ENCODE data around the gene SMOC2.

The SMOC2 gene

DNA sequence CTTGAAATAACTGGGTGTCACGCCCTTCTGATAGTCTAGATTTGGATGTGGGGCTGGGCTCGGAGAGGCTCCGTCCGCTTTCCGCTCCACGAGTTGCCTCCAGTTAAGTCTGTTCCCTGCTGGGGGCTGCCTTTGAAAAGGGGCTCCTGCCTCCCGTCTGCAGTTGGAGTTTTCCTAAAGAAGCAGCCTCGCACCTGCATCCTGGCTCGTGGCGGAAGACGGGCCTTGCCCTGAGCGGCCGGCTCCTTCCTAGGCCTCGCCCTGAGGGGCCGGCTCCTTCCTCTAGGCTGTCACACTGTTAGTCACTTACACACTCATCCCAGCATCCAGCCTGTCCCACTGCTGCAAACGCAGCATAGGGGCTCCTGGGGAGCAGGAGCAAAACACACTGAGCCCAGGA is 74.4 kb downstream of the SMOC2 start:
- H3K36me3 Mint-ChIP-seq (ENCODE audit: low read depth): no peaks in the 10 kb centered on the region
- no peak overlapping the region for H3K27ac Mint-ChIP-seq
- no peaks in the 10 kb centered on the region for H3K4me1 Mint-ChIP-seq (ENCODE audit: low read depth)
- no peaks in the 10 kb centered on the region for H3K27me3 Mint-ChIP-seq (ENCODE audit: low read depth)
- peaks cover 7% of the 10 kb centered on the region for H3K9me3 Mint-ChIP-seq
- no peak overlapping the region for H3K4me3 Mint-ChIP-seq
- no peak for DNase-seq (ENCODE audit: low spot score)

DNA sequence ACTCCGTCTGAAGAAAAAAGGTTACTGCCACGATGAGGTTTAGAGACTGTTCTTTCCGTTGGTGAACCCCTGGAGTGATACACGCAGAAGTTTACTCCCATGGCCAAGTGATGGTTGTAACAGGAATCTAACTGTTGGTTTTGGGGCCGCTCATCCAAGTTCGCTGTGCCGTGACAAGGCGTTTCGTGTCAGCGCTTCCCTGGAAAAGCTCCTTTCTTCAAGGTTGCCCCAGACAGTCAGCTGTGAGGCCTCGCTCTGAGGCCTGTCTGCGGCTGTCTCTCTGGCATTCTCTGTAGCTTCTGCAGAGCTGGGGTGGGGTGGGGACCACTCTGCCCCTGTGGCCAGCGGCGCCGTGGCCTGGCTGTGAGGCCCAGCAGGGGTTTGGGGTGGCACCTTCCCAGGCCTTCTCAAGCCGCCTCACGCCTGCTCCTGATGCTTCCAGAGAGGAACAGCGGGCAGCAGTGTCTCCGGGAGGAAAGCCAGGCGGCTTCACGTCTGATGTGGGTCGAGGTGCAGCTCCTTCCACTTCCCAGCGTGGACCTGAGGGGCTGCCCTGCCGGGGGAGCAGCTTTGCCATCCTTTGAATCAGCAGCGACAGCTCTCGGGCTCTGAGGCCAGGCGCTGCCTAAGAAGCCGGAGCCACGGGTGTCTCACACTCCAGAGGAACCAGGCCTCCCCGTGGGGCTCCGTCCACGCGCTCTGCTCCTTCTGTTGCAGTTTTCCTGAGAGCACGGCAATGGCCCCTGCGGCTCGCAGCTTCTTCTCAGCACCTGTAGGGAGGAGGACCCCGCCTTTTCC is 76.2 kb downstream of the SMOC2 start:
- H3K4me1 Mint-ChIP-seq (ENCODE audit: low read depth): no peaks in the 10 kb centered on the region
- H3K27ac Mint-ChIP-seq: no peak overlapping the region
- H3K27me3 Mint-ChIP-seq (ENCODE audit: low read depth): no peaks in the 10 kb centered on the region
- no peak overlapping the region for H3K4me3 Mint-ChIP-seq
- H3K9me3 Mint-ChIP-seq: peaks cover 8% of the 10 kb centered on the region
- no peak for DNase-seq (ENCODE audit: low spot score)
- H3K36me3 Mint-ChIP-seq (ENCODE audit: low read depth): no peaks in the 10 kb centered on the region

- Mint-ChIP-seq H3K4me1 (ENCODE audit: low read depth) (no peaks in the 10 kb centered on the region), H3K9me3 (peaks cover 8% of the 10 kb centered on the region), H3K4me3 (no peak overlapping the region), H3K36me3 (ENCODE audit: low read depth) (no peaks in the 10 kb centered on the region), H3K27me3 (ENCODE audit: low read depth) (no peaks in the 10 kb centered on the region), H3K27ac (no peak overlapping the region)
- no peak for DNase-seq (ENCODE audit: low spot score)
These were observed 76.9 kb downstream of the SMOC2 start for GRCh38 chr6:168517742-168518347.

GRCh38 chr6:168518348-168518745 is 77.4 kb downstream of the SMOC2 start:
- H3K27ac Mint-ChIP-seq: no peak overlapping the region
- no peaks in the 10 kb centered on the region for H3K4me1 Mint-ChIP-seq (ENCODE audit: low read depth)
- H3K9me3 Mint-ChIP-seq: peaks cover 8% of the 10 kb centered on the region
- H3K27me3 Mint-ChIP-seq (ENCODE audit: low read depth): no peaks in the 10 kb centered on the region
- no peaks in the 10 kb centered on the region for H3K36me3 Mint-ChIP-seq (ENCODE audit: low read depth)
- H3K4me3 Mint-ChIP-seq: no peak overlapping the region
- no peak for DNase-seq (ENCODE audit: low spot score)

DNA sequence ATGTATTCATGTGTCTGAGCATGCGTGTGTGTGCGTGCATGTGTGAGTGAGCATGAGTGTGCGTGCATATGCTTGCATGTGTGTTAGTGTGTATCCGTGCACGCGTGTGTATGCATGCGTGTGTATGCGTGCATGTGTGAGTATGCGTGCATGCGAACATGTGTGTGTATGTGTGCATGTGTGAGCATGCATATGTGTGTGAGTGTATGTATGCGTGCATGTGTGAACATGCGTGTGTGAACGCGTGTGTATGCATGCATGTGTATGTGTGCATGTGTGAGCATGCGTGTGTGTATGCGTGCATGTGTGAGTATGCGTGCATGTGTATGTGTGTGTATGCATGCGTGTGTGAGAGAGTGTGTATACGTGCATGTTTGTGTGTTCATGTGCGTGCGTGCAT is 77.9 kb downstream of the SMOC2 start:
- Mint-ChIP-seq H3K4me3 (no peak overlapping the region), H3K27me3 (ENCODE audit: low read depth) (no peaks in the 10 kb centered on the region), H3K27ac (no peak overlapping the region), H3K9me3 (peaks cover 8% of the 10 kb centered on the region), H3K36me3 (ENCODE audit: low read depth) (no peaks in the 10 kb centered on the region), H3K4me1 (ENCODE audit: low read depth) (no peaks in the 10 kb centered on the region)
- DNase-seq (ENCODE audit: low spot score): no peak

GRCh38 chr6:168520233-168520632 is 79.2 kb downstream of the SMOC2 start:
- Mint-ChIP-seq H3K4me3 (no peak overlapping the region), H3K9me3 (peaks cover 8% of the 10 kb centered on the region), H3K27ac (no peak overlapping the region), H3K4me1 (ENCODE audit: low read depth) (no peaks in the 10 kb centered on the region), H3K36me3 (ENCODE audit: low read depth) (no peaks in the 10 kb centered on the region), H3K27me3 (ENCODE audit: low read depth) (no peaks in the 10 kb centered on the region)
- DNase-seq (ENCODE audit: low spot score): no peak

DNA sequence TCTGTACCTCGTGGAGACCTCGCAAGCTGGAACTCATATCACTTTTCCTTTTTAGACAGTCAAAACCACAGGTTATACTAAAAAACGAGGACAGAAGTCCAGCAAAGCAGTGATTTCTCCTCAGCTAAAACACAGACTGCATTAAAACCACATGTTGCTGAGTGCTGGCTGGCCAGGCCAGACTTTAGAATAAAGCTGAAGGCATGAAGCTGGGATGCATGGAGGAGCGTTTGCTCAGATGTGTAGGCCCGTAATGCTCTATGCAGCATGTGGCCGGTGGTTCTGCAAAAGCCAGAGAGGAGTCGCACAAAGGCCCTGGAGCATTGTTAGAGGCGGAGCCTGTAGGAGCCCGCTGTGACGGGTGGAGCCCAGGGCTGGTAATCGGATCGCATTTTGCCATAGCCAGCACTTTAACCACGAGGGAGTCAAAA is 83.6 kb downstream of the SMOC2 start:
- no peaks in the 10 kb centered on the region for H3K4me1 Mint-ChIP-seq (ENCODE audit: low read depth)
- no peaks in the 10 kb centered on the region for H3K36me3 Mint-ChIP-seq (ENCODE audit: low read depth)
- H3K27me3 Mint-ChIP-seq (ENCODE audit: low read depth): no peaks in the 10 kb centered on the region
- peaks cover 8% of the 10 kb centered on the region for H3K9me3 Mint-ChIP-seq
- no peak for DNase-seq (ENCODE audit: low spot score)
- no peak overlapping the region for H3K4me3 Mint-ChIP-seq
- no peak overlapping the region for H3K27ac Mint-ChIP-seq

- Mint-ChIP-seq H3K27me3 (ENCODE audit: low read depth) (no peaks in the 10 kb centered on the region), H3K4me3 (no peak overlapping the region), H3K36me3 (ENCODE audit: low read depth) (no peaks in the 10 kb centered on the region), H3K4me1 (ENCODE audit: low read depth) (no peaks in the 10 kb centered on the region), H3K9me3 (peaks cover 4% of the 10 kb centered on the region), H3K27ac (no peak overlapping the region)
- no peak for DNase-seq (ENCODE audit: low spot score)
These were observed 84.1 kb downstream of the SMOC2 start for GRCh38 chr6:168525114-168525513.

GRCh38 chr6:168525926-168526630 is 85.1 kb downstream of the SMOC2 start:
- no peak for DNase-seq (ENCODE audit: low spot score)
- no peaks in the 10 kb centered on the region for H3K27me3 Mint-ChIP-seq (ENCODE audit: low read depth)
- no peak overlapping the region for H3K27ac Mint-ChIP-seq
- H3K36me3 Mint-ChIP-seq (ENCODE audit: low read depth): no peaks in the 10 kb centered on the region
- H3K9me3 Mint-ChIP-seq: no peaks in the 10 kb centered on the region
- no peaks in the 10 kb centered on the region for H3K4me1 Mint-ChIP-seq (ENCODE audit: low read depth)
- H3K4me3 Mint-ChIP-seq: no peak overlapping the region

- no peak overlapping the region for H3K4me3 Mint-ChIP-seq
- H3K27ac Mint-ChIP-seq: no peak overlapping the region
- H3K36me3 Mint-ChIP-seq (ENCODE audit: low read depth): no peaks in the 10 kb centered on the region
- no peaks in the 10 kb centered on the region for H3K27me3 Mint-ChIP-seq (ENCODE audit: low read depth)
- no peaks in the 10 kb centered on the region for H3K4me1 Mint-ChIP-seq (ENCODE audit: low read depth)
- H3K9me3 Mint-ChIP-seq: no peaks in the 10 kb centered on the region
- DNase-seq (ENCODE audit: low spot score): no peak
These were observed 85.9 kb downstream of the SMOC2 start for GRCh38 chr6:168526841-168527281.

DNA sequence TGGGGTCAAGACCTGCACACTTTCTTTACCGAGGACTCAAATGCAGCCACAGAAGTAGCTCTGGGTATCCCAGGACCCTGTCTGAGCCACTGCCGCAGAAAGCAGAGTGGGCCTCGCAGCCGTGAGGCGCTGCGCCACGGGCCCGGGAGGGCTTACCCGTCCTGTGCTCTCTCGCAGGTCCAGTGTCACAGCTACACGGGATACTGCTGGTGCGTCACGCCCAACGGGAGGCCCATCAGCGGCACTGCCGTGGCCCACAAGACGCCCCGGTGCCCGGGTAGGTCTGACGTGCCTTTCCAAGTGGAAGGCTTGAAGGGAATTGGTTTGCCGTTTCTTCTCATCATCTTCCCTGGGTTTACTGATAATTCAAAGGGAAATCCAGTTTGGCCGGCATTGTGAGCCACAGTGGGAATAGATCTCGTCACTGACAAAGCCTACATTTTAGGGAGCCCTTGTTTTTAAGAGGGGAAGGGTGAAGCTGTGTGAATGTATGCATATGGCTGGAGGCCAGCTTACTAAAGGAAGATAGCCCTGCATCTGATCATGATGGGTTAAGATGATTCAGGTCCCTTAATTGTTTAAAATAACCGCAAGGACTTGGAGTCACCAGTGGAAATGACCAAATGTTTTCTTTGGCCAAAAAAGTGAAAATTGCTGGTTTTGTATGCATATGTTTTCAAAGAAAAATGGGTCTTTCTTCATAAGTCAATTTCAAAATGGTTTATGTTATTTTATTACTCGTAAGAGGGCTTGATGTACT is 86.6 kb downstream of the SMOC2 start:
- Mint-ChIP-seq H3K36me3 (ENCODE audit: low read depth) (no peaks in the 10 kb centered on the region), H3K9me3 (no peaks in the 10 kb centered on the region), H3K4me1 (ENCODE audit: low read depth) (no peaks in the 10 kb centered on the region), H3K4me3 (no peak overlapping the region), H3K27me3 (ENCODE audit: low read depth) (no peaks in the 10 kb centered on the region), H3K27ac (no peak overlapping the region)
- DNase-seq (ENCODE audit: low spot score): no peak

GRCh38 chr6:168528474-168529095 is 87.6 kb downstream of the SMOC2 start:
- peaks cover 2% of the 10 kb centered on the region for H3K4me1 Mint-ChIP-seq (ENCODE audit: low read depth)
- no peaks in the 10 kb centered on the region for H3K9me3 Mint-ChIP-seq
- no peaks in the 10 kb centered on the region for H3K27me3 Mint-ChIP-seq (ENCODE audit: low read depth)
- no peak for DNase-seq (ENCODE audit: low spot score)
- H3K4me3 Mint-ChIP-seq: no peak overlapping the region
- H3K36me3 Mint-ChIP-seq (ENCODE audit: low read depth): no peaks in the 10 kb centered on the region
- no peak overlapping the region for H3K27ac Mint-ChIP-seq

GRCh38 chr6:168529214-168529613 is 88.2 kb downstream of the SMOC2 start:
- Mint-ChIP-seq H3K4me1 (ENCODE audit: low read depth) (peaks cover 2% of the 10 kb centered on the region), H3K4me3 (no peak overlapping the region), H3K27me3 (ENCODE audit: low read depth) (no peaks in the 10 kb centered on the region), H3K9me3 (no peaks in the 10 kb centered on the region), H3K36me3 (ENCODE audit: low read depth) (no peaks in the 10 kb centered on the region), H3K27ac (no peak overlapping the region)
- no peak for DNase-seq (ENCODE audit: low spot score)
